Activated T-cell treated with anti-CD3 and anti-CD28 coated beads for 4 hours (primary cell): ENCODE results near the gene RABGEF1.
"Not testable (repeated sequence)": the region's sequence is repeated elsewhere in the genome, so short reads cannot be mapped to it uniquely, and the experiment has no call there.

Source experiments
- DNase-seq: peaks from one replicate; pipeline ENCODE4 v3.0.0-alpha.2; 2020

RABGEF1 gene

GRCh38 chr7:66740302-66740979 lies at the start of gene RABGEF1:
Gene RABGEF1 (plus strand): TSS chr7:66740733. CDS start chr7:66771900, 31,167 bp downstream.
- DNase-seq, result peak; percentile 96

GRCh38 chr7:66693331-66693730 lies 47.2 kb upstream of the RABGEF1 start:
- no peak for DNase-seq

- DNase-seq, result no peak
Measured at GRCh38 chr7:66694286-66694685, 46.2 kb upstream of the RABGEF1 start.

- not testable (repeated sequence) for DNase-seq
Measured at GRCh38 chr7:66695417-66695816, 45.1 kb upstream of the RABGEF1 start.

- DNase-seq, result not testable (repeated sequence)
Measured at GRCh38 chr7:66696134-66696533, 44.4 kb upstream of the RABGEF1 start.

- no peak for DNase-seq
Measured at GRCh38 chr7:66696774-66697191, 43.8 kb upstream of the RABGEF1 start.

- DNase-seq, result no peak
Measured at GRCh38 chr7:66697449-66698438, 42.8 kb upstream of the RABGEF1 start.

- no peak for DNase-seq
Measured at GRCh38 chr7:66698652-66699205, 41.8 kb upstream of the RABGEF1 start.

- no peak for DNase-seq
Measured at GRCh38 chr7:66699998-66700397, 40.5 kb upstream of the RABGEF1 start.

- DNase-seq, result no peak
Measured at GRCh38 chr7:66700633-66701131, 39.9 kb upstream of the RABGEF1 start.

- no peak for DNase-seq
Measured at GRCh38 chr7:66707825-66708224, 32.7 kb upstream of the RABGEF1 start.

GRCh38 chr7:66710752-66711151 lies 29.8 kb upstream of the RABGEF1 start:
- DNase-seq, result not testable (repeated sequence)

GRCh38 chr7:66713687-66714086 lies 26.8 kb upstream of the RABGEF1 start:
- no peak for DNase-seq

GRCh38 chr7:66716634-66717033 lies 23.9 kb upstream of the RABGEF1 start:
- DNase-seq, result not testable (repeated sequence)

- DNase-seq, result no peak
Measured at GRCh38 chr7:66720561-66720960, 20.0 kb upstream of the RABGEF1 start.

GRCh38 chr7:66725843-66726242 lies 14.7 kb upstream of the RABGEF1 start:
- no peak for DNase-seq

GRCh38 chr7:66727058-66727457 lies 13.5 kb upstream of the RABGEF1 start:
- no peak for DNase-seq

- DNase-seq, result no peak
Measured at GRCh38 chr7:66728571-66728970, 12.0 kb upstream of the RABGEF1 start.

GRCh38 chr7:66729274-66729673 lies 11.3 kb upstream of the RABGEF1 start:
- DNase-seq, result no peak

GRCh38 chr7:66731986-66732385 lies 8.5 kb upstream of the RABGEF1 start:
- DNase-seq, result no peak

GRCh38 chr7:66732439-66732838 lies 8.1 kb upstream of the RABGEF1 start:
- no peak for DNase-seq

GRCh38 chr7:66734006-66734405 lies 6.5 kb upstream of the RABGEF1 start:
- DNase-seq, result no peak

GRCh38 chr7:66735154-66735553 lies 5.4 kb upstream of the RABGEF1 start:
- DNase-seq, result no peak
